HG02885 (cell line): ENCODE results near the gene RXRA.

ENCODE experiments used
- ATAC-seq: cut with Tn5 transposase; IDR thresholded peaks from one replicate; pipeline ENCODE4 v1.9.1; 2021; ENCODE audit warnings: mild to moderate bottlenecking; ENCODE audit not compliant: unreplicated experiment, poor library complexity

The RXRA gene

DNA sequence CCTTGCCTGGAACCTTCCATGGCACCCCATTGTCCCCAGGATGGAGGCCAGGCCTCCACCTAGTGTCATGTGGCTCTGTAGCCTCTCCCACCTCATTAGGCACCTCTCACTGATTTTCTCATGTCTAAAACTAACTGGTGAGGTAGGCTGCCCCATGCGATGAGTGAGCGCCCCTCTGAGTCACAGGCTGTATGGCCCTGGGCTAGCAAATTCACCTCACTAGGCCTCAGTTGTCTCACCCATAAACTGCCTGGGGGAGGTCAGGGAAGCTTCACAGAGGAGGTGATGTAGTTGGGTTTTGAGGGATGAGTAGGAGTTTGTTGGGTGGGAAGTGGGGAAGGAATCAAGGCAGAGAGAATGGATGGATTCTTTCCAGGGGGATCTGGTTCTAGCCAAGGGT is 8.8 kb downstream of the RXRA start:
- ATAC-seq = no peak

DNA sequence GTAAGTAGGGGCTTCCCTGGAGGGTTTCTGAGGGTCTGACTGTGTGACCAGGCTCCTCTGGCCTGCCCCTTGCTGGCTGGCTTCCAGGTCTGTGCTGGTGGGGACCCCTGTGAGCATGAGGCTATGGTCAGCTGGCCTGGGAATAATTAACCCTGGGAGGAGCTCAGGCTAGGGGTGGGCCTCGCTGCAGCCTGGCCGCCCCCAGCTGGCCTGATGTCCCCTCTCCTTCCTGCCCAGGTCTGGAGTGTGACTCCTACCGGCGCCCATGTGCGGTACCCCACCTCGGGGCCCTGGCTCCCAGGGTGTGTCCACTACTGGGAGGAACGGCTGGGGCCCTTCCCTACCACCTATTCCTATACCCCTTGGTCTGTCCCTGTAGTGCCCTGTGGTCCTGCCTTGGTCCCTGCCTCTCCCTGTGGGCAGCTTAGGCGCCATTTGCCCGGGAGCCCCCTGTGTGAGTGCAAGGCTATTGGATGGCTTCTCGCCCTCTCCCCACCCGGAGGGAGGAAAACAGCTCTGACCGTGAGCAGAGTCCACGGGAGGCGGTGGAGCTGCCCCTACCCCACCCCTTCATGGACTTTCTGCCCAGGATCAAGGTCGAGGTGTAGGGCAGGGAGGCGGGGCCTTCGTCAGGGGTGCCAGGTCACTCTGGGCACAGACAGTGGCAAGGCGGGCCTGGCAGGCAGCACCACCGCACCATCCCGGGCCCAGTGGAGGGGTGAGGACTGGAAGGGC is 9.4 kb downstream of the RXRA start:
- no peak for ATAC-seq

DNA sequence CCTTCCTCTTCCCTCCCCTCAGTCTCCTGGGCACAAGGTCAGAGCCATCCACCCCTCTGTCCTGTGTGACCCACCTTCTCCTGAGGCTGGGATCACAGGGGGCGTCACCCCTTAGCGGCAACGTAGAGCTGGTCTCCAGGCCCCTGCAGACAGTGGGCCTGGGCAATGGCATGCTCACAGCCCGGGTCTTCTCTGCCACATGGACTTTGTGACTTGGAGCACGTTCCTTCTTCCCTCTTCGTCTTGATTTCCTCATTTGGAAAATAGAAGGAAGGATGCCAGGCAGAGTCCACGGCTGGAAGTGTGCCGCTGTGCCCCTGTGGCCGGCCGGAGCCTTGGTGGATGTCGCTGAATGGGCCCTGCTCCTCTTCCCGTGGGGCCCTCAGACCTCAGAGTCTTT is 10.0 kb downstream of the RXRA start:
- ATAC-seq = no peak

DNA sequence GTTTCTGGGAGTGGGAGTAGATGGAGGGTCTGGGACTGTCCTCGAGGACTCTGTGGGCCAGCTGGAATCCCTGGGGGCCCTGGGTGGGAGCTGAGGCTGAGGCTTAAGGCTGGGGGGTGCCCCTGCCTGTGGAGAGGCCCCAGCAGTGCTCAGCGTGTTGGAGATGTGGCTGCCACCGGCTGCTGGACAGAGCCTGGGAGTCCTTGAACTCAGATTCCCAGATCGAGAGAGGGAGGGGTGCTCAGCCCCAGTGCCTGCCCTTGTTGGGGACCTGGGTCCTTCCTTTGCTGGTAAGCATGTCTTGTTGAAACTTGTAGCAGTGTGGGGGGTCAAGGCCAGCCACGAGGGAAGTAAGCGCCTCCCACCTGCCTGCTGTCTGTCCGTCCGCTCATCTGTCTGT is 10.7 kb downstream of the RXRA start:
- no peak for ATAC-seq

DNA sequence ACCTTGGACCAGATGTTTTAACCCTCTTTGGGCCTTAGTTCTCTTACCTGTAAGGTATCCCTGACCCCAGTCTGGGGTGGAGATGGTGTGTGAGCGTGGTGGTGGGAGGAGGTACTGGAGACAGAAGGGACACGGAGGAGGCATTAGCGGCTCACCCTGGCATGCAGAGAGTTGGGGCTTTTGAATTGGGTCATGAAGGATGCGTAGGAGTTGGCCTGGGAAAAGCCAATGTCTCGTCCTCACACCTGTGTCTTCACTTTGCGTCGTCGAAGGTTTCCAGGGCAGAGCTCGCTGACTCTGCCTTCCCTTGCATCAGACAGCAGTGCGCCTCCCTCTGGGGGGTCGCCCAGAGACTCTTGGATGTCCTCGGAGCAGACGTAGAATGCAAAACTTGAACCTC is 11.2 kb downstream of the RXRA start:
- no peak for ATAC-seq

DNA sequence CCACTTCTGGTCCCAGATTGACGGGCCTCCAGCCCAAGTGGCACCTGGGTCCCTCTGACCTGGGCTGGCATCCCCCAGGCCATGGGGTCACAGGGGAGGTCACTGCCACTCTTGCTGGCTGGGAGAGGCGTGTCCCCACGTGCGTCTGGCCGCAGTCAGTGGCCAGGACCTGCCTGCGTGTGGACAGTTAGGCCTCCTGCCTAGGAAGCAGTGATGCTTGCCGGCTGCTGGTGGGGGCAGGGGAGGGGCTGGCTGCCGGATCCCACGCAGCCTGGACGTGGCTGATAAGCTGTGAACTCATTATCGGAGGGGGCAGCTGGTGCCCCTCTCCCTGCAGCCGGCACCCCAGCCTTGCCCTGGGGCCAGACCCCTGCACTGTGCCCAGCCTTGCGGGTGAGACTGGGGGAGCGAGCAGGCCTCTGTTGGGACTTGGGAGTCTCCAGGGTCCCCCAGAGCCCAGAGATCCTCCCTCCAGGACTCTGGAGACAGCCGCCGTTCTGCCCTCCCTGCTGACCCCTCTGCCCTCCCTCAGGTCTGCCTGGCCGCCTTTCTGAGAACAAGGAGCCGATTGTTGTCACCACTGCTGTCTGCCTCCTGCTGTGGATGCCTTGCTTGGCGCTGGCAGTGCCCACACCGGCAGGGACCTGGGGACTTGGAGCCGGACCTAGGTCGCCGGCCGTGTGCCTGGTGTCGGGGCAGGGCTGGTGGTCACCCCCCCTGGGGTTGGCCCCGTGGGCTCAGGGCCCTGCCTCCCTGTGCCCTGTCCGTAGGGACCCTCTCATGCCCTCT is 12.3 kb downstream of the RXRA start:
- ATAC-seq = no peak

DNA sequence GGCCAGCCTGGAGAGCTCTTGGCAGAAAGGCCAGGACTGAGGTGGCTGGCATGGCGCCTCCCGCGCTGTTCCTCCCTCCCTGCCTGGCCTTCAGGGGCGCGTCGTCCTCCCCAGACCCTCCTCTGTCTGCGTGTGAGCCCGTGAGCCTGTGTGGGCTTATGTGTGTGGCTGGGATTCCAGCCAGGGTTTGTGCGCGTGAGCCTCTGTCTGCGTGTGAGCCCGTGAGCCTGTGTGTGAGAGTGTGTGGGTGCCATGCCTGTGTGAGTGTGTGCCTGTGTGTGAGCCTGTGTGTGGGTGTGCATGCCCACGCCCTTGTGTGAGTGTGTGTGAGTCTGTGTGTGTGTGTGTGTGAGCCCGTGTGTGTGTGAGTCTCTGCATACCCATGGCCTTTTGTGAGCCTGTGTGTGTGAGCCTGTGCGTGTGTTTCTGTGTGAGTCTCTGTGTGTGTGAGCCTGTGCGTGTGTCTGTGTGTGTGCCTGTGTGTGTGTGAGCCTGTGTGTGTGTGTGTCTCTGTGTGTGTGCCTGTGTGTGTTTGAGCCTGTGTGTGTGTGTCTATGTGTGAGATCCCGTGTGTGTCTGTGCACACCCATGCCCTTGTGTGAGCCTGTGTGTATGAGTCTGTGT is 13.0 kb downstream of the RXRA start:
- no peak for ATAC-seq

DNA sequence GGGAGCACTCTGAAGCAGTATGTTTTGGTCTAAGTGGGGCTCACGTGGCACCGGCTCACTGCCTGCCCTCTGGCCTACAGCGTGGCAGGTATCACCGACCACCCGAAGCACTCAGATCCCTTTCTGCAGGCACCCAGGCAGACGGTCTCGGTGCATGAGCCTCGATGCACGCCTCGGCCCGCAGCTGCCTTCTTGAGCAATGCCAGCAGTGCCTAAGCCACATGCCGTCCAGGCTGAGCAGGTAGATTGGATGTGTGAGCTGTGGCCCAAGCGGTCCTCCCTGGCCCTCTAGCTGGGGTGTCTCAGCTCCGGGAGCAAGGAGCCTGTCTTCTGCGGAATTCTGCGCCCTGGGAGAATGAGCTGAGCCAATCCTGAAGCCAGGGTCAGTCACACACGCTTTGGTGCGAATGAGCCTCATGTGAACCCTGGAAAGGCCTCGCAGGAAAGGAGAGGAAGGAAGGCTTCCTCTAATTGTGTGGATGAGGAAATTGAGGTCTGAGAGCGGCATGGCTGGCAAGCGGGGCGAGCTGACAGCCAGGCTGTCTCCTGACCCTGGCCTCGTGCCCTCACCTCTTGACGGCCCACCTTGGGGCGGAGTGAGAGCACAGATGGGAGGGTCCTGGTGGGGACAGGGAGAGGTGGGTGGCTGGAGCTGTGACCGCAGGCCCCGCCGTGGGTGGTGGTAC is 14.4 kb downstream of the RXRA start:
- ATAC-seq = no peak

DNA sequence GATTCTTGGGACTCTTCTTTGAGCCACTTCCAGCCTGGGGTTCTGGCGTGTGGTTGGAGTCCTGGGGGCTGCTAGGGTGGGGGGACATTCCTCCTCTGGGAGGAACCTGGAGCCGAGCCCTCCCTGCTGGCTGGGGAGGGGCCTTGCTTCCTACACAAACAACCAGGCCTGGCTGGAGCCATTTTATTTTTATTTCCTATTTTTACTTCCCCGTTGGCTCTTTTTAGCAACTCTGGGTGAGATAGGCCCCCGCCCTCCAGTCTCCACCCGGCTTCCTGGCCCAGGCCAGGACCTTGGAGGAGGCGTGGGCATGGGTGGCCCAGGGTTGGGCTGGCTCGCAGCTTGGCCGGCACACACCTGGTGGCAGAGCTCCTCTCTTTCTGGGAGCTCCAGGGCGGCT is 15.1 kb downstream of the RXRA start:
- no peak for ATAC-seq

DNA sequence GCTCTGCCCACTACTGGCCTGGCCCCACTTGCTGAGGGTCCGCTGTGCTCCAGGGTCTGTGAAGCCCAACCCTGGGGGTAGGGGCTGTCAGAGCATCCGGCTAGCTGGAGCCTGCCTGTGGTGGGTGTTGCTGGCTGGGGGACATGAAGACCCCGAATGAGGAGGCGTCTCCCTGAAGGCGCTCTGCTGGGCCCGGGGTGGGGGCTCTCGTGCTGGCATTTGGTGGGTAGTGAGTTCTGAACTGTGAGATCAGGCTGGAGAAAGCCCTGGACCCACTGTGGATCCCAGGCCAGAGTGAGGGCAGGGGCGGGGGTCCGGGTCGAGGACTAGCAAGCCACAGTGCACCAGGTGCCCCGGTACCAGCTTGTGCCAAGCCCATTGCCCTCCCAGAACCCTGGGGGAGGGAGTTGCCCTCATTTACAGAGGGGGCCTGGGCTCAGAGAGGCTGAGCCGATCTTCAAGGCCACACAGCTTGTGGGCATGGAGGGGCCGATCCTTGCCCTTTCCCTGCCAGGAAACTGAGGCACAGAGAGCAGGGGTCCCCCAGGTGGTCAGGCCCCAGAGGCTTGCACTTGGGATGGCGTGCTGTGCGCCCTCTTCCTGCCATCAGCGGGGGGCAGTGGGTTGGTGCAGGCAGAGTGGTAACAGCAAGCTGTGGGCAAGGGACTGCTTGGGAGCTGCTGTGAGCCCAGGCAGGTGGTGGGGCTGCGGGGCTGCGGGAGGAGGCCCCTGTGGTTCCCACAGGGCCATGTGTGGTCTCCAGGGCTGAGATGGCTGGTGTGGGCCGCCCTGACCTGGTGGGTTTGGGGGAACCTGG is 15.9 kb downstream of the RXRA start:
- ATAC-seq = no peak

DNA sequence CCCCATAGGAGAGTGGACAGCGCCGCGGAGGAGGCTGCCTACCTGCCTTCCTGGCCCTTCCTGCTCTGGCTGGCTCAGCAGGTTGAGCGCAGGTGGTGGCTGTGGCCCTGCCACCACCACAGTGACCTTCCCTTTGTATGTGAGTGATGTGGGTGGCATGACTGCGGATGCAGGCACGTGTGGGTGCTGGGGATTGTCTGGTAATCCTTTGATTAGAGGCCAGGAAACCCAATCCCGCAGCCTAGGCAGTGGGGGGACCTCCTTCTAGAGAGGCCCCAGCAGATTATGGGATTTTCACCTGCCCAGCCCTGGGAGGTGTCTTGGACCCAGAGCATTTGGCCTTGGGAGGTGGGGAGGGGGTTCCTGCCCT is 16.5 kb downstream of the RXRA start:
- no peak for ATAC-seq

DNA sequence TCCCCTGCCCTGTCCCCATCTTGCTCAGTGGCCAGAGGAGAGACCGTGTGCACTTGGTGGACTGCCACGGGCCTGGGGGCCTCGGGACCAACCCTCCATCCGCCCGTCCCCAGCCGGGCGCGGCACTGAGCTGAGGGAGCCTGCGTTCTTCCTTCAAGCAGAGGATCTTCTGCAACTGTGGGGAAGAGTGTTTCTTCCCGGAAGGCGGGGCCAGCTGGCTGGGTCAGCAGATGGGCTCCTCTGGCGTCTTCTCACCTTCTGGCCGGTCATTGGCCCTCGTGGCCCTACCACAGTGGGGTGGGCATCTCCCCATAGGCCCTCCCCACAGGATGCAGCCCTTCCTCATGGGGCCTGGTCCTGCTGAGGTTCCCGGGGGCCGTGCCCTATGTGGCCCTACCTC is 17.4 kb downstream of the RXRA start:
- ATAC-seq = no peak

DNA sequence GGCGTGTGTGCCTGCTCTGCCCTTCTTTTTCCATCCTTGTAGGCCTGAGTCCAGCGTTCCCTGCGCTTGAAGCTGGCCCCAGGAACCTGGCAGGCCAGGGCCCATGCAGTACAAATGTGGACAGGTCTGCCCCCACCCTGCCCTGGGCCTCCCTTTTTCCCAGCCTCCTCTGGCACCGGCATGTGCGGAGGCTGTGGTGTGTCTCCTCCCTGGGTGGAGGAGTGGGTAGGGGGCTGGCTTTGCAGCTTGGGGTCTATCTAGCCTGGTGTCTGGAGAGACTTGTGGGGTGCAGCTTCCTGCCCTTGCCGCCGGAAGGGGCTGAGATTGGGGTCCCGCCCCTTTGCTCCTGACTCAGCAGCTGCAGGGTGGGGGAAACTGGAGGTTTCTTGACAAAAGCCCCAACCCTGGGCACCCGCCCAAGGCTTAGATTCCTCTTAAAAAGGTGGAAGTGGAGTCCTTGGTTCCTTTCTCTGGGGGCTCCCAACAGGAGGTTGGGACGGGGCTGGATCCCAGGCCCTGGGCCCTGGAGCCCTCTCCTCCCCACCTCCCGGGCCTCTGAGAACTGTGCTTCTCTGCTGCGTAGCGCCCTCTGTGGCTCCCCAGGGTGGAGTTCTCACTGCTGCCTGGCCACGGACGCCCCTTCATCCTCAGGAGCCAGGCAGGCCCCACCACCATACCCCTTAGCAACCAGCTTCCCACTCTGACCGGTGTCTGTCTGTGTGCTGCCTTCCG is 18.0 kb downstream of the RXRA start:
- no peak for ATAC-seq

DNA sequence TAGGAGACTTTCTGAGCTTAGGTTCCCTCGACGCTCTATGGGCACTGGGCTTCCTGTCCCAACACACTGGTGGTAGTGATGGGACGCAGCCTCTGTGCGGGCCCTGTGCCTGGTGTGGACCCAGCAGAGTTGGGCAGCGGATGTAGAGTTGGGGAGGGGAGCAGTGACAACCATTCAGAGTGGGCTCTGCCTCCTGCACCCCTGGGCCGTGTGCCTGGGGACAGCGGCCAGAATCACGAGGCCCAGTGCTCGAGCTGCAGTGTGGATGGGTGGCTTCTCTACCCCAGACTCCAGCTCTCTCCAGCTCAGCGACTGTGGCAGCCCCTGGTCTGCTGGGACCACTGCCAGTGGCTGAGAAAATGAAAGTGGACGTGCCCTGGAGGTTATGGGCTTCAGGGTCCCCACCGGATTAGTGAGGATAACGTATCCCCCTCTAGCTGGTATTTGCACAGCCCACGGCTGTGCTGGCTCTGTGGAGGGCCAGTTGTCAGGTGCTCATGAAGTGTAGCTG is 18.6 kb downstream of the RXRA start:
- no peak for ATAC-seq

DNA sequence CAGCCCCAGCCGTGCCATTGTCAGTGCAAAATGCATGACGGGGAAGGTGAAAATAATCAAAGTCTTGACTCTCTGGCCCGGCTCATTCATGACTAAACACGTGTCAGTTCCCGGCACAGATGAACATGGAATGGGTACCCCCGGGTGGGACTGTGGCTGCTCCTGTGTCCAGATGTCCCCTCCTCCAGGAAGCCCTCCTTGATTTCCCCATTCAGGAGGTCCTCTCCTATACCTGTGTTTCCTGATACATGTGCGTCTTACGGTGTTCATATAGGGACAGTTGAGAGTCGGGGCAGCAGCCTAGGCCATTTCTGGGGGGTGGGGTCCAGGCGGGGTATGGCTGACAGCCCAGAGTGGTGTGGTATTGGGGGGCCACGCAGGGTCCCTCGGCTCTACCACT is 19.5 kb downstream of the RXRA start:
- no peak for ATAC-seq

DNA sequence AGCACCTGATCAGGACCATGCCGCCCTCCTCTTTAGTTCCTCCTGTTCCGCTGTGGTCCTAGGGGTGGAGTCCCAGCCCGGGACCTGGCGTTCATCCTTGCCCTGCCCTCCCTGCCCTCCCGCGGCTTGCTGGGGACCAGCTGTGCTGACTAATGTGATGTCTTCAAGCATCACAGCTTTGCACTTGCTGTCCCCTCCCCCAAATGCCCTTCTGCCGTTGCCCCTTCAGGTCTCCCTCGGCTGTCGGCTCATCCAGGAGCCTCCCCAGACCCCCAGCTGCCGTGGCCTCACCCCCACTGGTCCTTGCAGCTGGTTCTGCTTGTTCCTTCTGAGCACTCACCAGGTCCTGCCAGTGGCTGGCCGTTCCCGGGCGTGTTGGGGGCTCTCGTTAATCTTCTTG is 19.9 kb downstream of the RXRA start:
- no peak for ATAC-seq

DNA sequence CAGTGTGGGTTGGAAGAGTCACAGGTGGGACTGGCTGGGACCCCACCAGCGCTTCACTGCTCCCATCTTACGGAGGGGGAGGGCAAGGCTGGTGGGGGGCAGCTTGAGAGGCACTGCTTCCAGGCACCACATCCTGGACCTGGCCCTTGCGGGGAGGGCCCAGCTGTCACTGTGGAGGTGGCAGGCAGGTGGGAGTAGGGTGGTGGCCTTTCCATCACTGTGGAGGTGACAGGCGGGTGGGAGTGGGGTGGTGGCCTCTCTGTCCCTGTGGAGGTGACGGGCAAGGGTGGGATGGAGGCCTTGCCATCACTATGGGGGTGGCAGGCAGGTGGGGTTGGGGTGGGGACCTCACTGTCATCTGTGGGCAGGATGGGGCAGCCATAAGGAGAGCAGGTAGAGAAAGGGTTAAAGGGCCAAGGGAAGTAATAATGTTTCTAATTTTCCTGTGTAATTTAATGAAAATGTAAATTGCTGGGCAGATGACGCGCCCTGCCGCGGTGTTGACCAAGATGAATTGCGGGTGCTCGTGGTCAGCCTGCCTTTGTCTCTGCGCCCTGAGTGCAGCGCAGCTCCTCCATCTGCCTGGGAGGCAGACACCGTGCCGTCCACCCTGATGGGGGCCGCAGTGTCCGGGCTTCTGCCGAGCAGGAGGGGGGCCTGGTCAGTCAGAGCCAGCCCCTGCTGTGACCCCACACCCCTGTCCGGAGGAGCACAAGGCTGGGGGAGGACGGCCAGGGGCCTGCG is 20.8 kb downstream of the RXRA start:
- no peak for ATAC-seq

DNA sequence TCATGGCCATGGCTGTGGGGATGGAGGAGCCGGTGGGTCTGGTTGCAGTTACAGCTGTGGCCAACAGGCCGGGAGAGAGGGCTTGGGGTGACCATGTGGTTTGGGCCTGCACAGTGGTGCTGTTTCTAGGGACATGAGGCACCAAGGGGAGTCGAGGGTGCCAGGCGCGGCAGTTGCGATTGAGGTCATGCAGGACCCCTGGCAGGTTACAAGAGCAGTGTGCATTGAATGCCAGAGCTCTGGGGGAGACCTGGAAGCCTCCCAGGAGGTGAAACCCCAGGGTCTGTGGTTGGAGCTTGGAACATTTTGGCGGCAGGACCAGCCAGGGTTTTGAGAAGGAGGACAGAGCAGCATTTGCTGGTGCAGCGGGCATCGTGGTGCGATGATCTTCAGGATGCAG is 21.7 kb downstream of the RXRA start:
- no peak for ATAC-seq
